Spleen (tissue), 11 donors: ENCODE measurements around the gene SMG9. TPM values are rescaled to one million over a fixed set of nuclear protein-coding genes. Genes with fewer than 3 reads are reported as not detected.

ENCODE experiments used
- DNase-seq: peaks from one replicate; pipeline ENCODE4 v3.0.0-alpha.2; 2020
- H3K27ac ChIP-seq, 8 donors: fragments of 200-600 bp; sonication (generic) in 7 of 8; 1 replicate in 4 of 8; 2 replicates in 4 of 8; pipeline versions ENCODE4 v1.5.0 to v1.8.0; 2016 to 2021; ENCODE audit warnings: inconsistent platforms in 4 of 8, mild to moderate bottlenecking in 4 of 8, moderate library complexity in 1 of 8
- H3K27me3 ChIP-seq, 7 donors: fragments of 200-600 bp; sonication (generic) in 6 of 7; replicated peaks in 1 of 7; 1 replicate in 4 of 7; 2 replicates in 3 of 7; pipeline versions ENCODE4 v1.5.0 to v1.8.0; 2016 to 2021; ENCODE audit warnings: inconsistent platforms in 3 of 7, mild to moderate bottlenecking in 1 of 7
- H3K36me3 ChIP-seq, 6 donors: fragments of 200-600 bp; sonication (generic) in 5 of 6; 1 replicate in 4 of 6; 2 replicates in 2 of 6; pipeline versions ENCODE4 v1.5.0 to v1.8.0; 2016 to 2021; ENCODE audit warnings: inconsistent platforms in 2 of 6
- H3K4me1 ChIP-seq, 6 donors: fragments of 200-600 bp; sonication (generic) in 5 of 6; 1 replicate in 3 of 6; 2 replicates in 3 of 6; pipeline versions ENCODE4 v1.5.0 to v1.8.0; 2016 to 2021; ENCODE audit warnings: inconsistent platforms in 3 of 6
- H3K4me3 ChIP-seq, 8 donors: fragments of 200-600 bp; sonication (generic) in 7 of 8; 1 replicate in 4 of 8; 2 replicates in 4 of 8; pipeline versions ENCODE4 v1.5.0 to v1.8.0; 2016 to 2021; ENCODE audit warnings: inconsistent platforms in 4 of 8, mild to moderate bottlenecking in 4 of 8, moderate library complexity in 2 of 8
- H3K9me3 ChIP-seq, 8 donors: fragments of 200-600 bp; sonication (generic) in 7 of 8; 1 replicate in 4 of 8; 2 replicates in 4 of 8; pipeline versions ENCODE4 v1.5.0 to v1.8.0; 2016 to 2021; ENCODE audit warnings: inconsistent platforms in 4 of 8
- POLR2A ChIP-seq, 3 donors: fragments of 450-650 bp; IDR thresholded peaks; one replicate each; pipeline ENCODE4 v1.5.1; 2017; ENCODE audit warnings: antibody characterized with exemption in 3 of 3, mild to moderate bottlenecking in 1 of 3
- POLR2AphosphoS5 ChIP-seq, 3 donors: sonication (generic); formaldehyde crosslinking; IDR thresholded peaks; one replicate each; pipeline ENCODE4 v1.5.1; 2017; ENCODE audit warnings: antibody characterized with exemption in 3 of 3
- WGBS, 5 donors: extraction: QIAGEN DNeasy Blood & Tissue Kit in 3 of 5; methylation state at CpG; one replicate each; pipeline versions ENCODE4 v1.1.5 to v1.1.7; 2013 to 2018; 5-methylcytosine and 5-hydroxymethylcytosine counted together
- intact Hi-C: fragments of 100-400 bp; cut with DNase I; formaldehyde crosslinking; loops from one replicate; pipeline ENCODE4 v1.15.0; 2023; ENCODE audit warnings: low total_unique reads
- polyA plus RNA-seq, 3 donors: library from polyadenylated mRNA; stranded (reverse); fragments of 200-250 nt; gene quantifications; one replicate each; pipeline ENCODE4 v1.2.1, GENCODE V29; 2013
- total RNA-seq, 7 donors: library from RNA; depleted of rRNA in 3 of 7; stranded (reverse); fragments of >200 nt in 3 of 7; fragmentation: NEBNext Ultra II Directional in 4 of 7; extraction: Animal tissue kit (Norgen Biotek cat#: 25700) in 4 of 7; gene quantifications; one replicate each; pipeline versions ENCODE4 v1.1.0 to v1.2.1, GENCODE V29; 2016 to 2021
- TF ChIP-seq, protein P1 (sequence below), 11 experiments: fragments of 200-600 bp in 7 of 11; fragments of 450-650 bp in 4 of 11; sonication (generic) in 4 of 11; IDR thresholded peaks in 8 of 11; conservative IDR thresholded peaks in 3 of 11; 1 replicate in 7 of 11; 2 replicates in 4 of 11; pipeline versions ENCODE4 v1.4.0 to v1.8.0; 2016 to 2021; ENCODE audit warnings: antibody characterized with exemption in 11 of 11, inconsistent platforms in 4 of 11, mild to moderate bottlenecking in 1 of 11
- donor health status: healthy with polysubstance abuse.
- donor health status: DM: no; HTN: no; CAD: no; lungs with moderate emphysema.
- donor health status: DM: no; HTN: no; CAD: no.
- donor health status: Bipolar disorder and iron deficiency.
- donor health status: healthy.
- donor health status: DM: no; HTN: no; CAD: no.
- donor health status: DM: yes; HTN: yes; CAD: no.

The SMG9 gene
- total and polyA plus RNA-seq, 10 donors = 30.9 to 65.9 (median 45.2) TPM

DNA sequence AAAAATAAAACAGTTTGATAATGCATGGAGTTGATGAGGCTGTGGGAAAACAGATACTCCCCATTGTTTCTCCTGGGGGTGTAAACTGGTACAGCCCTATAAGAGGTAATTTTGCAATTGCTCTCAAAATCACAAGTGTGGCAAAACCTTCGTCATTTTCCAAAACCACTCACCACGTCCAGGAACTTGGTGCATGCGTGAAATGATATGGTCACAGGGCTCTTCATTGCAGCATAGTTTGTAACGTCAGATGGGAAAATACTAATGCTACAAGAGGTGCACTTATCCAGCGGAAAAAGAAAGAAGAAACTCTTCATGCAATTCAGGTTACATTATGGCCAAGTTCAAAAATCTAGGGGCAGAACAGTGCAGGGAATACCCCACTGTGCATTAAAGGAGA lies 72.9 kb downstream of the SMG9 start:
- Histone ChIP-seq H3K27me3 (no peaks in the 10 kb centered on the region), H3K4me3 (no peak overlapping the region), H3K27ac (peak overlapping the region in 1 of 8 donors; percentile 34), H3K36me3 (no peaks in the 10 kb centered on the region), H3K4me1 (peaks cover 0 to 12% (median 0%) of the 10 kb centered on the region in 6 donors), H3K9me3 (no peaks in the 10 kb centered on the region)
- intact Hi-C loops = no loop called here
- no peak for TF ChIP-seq POLR2A (IDR thresholded peaks at IDR 0.05)
- TF ChIP-seq POLR2AphosphoS5 (IDR thresholded peaks at IDR 0.05) = peak in 1 of 3 donors; percentile 14
- 52 to 73% (median 65%) methylated on average over 5 of the region's 5 CpGs for WGBS, 5 donors
- no peak for DNase-seq

DNA sequence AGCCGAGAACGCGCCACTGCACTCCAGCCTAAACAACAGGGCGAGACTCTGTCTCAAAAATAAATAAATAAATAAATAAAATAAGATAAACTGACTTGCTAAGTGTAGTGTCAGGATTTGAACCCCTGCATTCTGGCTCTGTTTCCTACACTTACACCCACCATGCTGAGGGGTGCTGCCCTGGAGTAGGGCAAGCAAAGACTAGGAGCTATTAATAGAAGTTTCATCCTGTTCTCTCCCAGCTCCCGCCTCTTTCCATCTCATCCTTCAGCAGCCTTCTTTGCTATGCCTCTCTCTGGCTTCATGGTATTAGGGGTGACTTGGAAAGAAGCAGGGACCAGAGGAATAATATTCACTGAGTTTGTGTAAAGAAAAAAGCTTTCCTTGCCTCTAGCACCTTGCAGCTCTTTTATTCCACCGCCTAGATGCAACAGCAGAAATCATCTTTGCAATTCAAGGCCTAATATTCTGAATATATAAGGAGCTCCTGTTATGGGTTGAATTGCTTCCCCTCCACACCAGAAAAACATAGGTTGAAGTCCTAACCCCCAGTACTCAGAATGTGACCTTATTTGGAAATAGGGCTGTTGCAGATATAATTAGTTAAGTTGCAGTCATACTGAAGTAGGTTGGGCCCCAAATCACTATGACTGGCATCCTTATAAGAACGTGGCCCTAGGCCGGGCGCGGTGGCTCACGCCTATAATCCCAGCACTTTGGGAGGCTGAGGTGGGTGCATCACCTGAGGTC lies 76.1 kb downstream of the SMG9 start:
- TF ChIP-seq POLR2A (IDR thresholded peaks at IDR 0.05) = no peak
- TF ChIP-seq, protein P1, sequence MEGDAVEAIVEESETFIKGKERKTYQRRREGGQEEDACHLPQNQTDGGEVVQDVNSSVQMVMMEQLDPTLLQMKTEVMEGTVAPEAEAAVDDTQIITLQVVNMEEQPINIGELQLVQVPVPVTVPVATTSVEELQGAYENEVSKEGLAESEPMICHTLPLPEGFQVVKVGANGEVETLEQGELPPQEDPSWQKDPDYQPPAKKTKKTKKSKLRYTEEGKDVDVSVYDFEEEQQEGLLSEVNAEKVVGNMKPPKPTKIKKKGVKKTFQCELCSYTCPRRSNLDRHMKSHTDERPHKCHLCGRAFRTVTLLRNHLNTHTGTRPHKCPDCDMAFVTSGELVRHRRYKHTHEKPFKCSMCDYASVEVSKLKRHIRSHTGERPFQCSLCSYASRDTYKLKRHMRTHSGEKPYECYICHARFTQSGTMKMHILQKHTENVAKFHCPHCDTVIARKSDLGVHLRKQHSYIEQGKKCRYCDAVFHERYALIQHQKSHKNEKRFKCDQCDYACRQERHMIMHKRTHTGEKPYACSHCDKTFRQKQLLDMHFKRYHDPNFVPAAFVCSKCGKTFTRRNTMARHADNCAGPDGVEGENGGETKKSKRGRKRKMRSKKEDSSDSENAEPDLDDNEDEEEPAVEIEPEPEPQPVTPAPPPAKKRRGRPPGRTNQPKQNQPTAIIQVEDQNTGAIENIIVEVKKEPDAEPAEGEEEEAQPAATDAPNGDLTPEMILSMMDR (IDR thresholded peaks at IDR 0.05 in 8 of 11, conservative IDR thresholded peaks at IDR 0.05 in 3 of 11) = no peak
- TF ChIP-seq POLR2AphosphoS5 (IDR thresholded peaks at IDR 0.05) = no peak
- DNase-seq = no peak
- H3K27ac ChIP-seq = no peak overlapping the region
- no peaks in the 10 kb centered on the region for H3K36me3 ChIP-seq
- H3K9me3 ChIP-seq = no peaks in the 10 kb centered on the region
- no peaks in the 10 kb centered on the region for H3K27me3 ChIP-seq
- H3K4me1 ChIP-seq = peaks cover 0 to 27% (median 7%) of the 10 kb centered on the region in 6 donors
- 89 to 96% (median 90%) methylated on average over 11 of the region's 11 CpGs for WGBS, 5 donors
- H3K4me3 ChIP-seq = no peak overlapping the region
- intact Hi-C loops = no loop called here

Other genes with a start within 250 kb of the SMG9 start
- gene ETHE1, start 227.8 kb downstream of the SMG9 start, total RNA-seq = 10 to 100 TPM; 25.3 to 53.4 (median 34.6) TPM
- 10 to 100 TPM; 20.2 to 42.8 (median 35.3) TPM for gene ETHE1, start 227.8 kb downstream of the SMG9 start, polyA plus RNA-seq
- 1 to 10 TPM in 5 of 7 donors, not detected in 2; 1.0 to 4.3 (median 2.4) TPM for gene ZNF575, start 221.8 kb downstream of the SMG9 start, total RNA-seq
- 1 to 10 TPM in 1 of 3 donors, under 1 TPM in 2; 0.82 to 1.9 (median 0.87) TPM for gene ZNF575, start 221.8 kb downstream of the SMG9 start, polyA plus RNA-seq
- gene XRCC1, start 179.4 kb downstream of the SMG9 start, total RNA-seq = 10 to 100 TPM; 23.6 to 32.0 (median 26.0) TPM
- gene XRCC1, start 179.4 kb downstream of the SMG9 start, polyA plus RNA-seq = 10 to 100 TPM; 16.0 to 19.0 (median 16.4) TPM
- 1 to 10 TPM; 2.0 to 8.7 (median 4.3) TPM for gene PINLYP, start 179.2 kb downstream of the SMG9 start, total RNA-seq
- 10 to 100 TPM in 1 of 3 donors, 1 to 10 TPM in 2; 6.9 to 10.5 (median 9.6) TPM for gene PINLYP, start 179.2 kb downstream of the SMG9 start, polyA plus RNA-seq
- 10 to 100 TPM; 16.5 to 25.9 (median 20.9) TPM for gene IRGQ, start 158.8 kb downstream of the SMG9 start, total RNA-seq
- 1 to 10 TPM; 3.1 to 3.9 (median 3.8) TPM for gene IRGQ, start 158.8 kb downstream of the SMG9 start, polyA plus RNA-seq
- gene ZNF576, start 158.4 kb downstream of the SMG9 start, total RNA-seq = 10 to 100 TPM in 5 of 7 donors, 1 to 10 TPM in 2; 8.1 to 12.9 (median 11.5) TPM
- gene ZNF576, start 158.4 kb downstream of the SMG9 start, polyA plus RNA-seq = 10 to 100 TPM in 1 of 3 donors, 1 to 10 TPM in 2; 6.9 to 14.7 (median 9.8) TPM
- gene SRRM5, start 142.9 kb downstream of the SMG9 start, total RNA-seq = under 1 TPM; 0.32 to 0.94 (median 0.40) TPM
- under 1 TPM; 0.26 to 0.54 (median 0.52) TPM for gene SRRM5, start 142.9 kb downstream of the SMG9 start, polyA plus RNA-seq
- gene ZNF428, start 135.3 kb downstream of the SMG9 start, total RNA-seq = 10 to 100 TPM; 19.9 to 29.4 (median 26.2) TPM
- 10 to 100 TPM; 36.0 to 54.7 (median 51.9) TPM for gene ZNF428, start 135.3 kb downstream of the SMG9 start, polyA plus RNA-seq
- 1 to 10 TPM; 1.8 to 3.5 (median 2.0) TPM for gene CADM4, start 115.1 kb downstream of the SMG9 start, total RNA-seq
- gene CADM4, start 115.1 kb downstream of the SMG9 start, polyA plus RNA-seq = 1 to 10 TPM in 2 of 3 donors, under 1 TPM in 1; 0.89 to 4.7 (median 2.2) TPM
- 10 to 100 TPM; 20.3 to 86.4 (median 41.7) TPM for gene PLAUR, start 84.8 kb downstream of the SMG9 start, total RNA-seq
- 10 to 100 TPM in 1 of 3 donors, 1 to 10 TPM in 2; 7.3 to 12.0 (median 8.7) TPM for gene PLAUR, start 84.8 kb downstream of the SMG9 start, polyA plus RNA-seq
- not detected for gene IRGC, start 38.9 kb downstream of the SMG9 start, total RNA-seq
- gene IRGC, start 38.9 kb downstream of the SMG9 start, polyA plus RNA-seq = not detected
- 10 to 100 TPM; 14.3 to 24.2 (median 21.3) TPM for gene KCNN4, start 26.0 kb upstream of the SMG9 start, total RNA-seq
- gene KCNN4, start 26.0 kb upstream of the SMG9 start, polyA plus RNA-seq = 10 to 100 TPM; 25.3 to 77.6 (median 56.1) TPM
- gene LYPD5, start 47.5 kb upstream of the SMG9 start, total RNA-seq = 10 to 100 TPM in 2 of 7 donors, 1 to 10 TPM in 5; 4.2 to 48.1 (median 7.4) TPM
- gene LYPD5, start 47.5 kb upstream of the SMG9 start, polyA plus RNA-seq = 1 to 10 TPM; 2.1 to 6.6 (median 2.2) TPM
- 10 to 100 TPM in 6 of 7 donors, 1 to 10 TPM in 1; 6.0 to 15.6 (median 11.9) TPM for gene ZNF283, start 72.4 kb upstream of the SMG9 start, total RNA-seq
- gene ZNF283, start 72.4 kb upstream of the SMG9 start, polyA plus RNA-seq = 1 to 10 TPM; 1.1 to 3.0 (median 1.1) TPM
- gene ZNF404, start 129.0 kb upstream of the SMG9 start, total RNA-seq = 1 to 10 TPM; 2.5 to 6.0 (median 3.8) TPM
- gene ZNF404, start 129.0 kb upstream of the SMG9 start, polyA plus RNA-seq = 10 to 100 TPM in 1 of 3 donors, 1 to 10 TPM in 2; 8.2 to 10.3 (median 9.1) TPM
- 10 to 100 TPM; 12.9 to 24.5 (median 16.2) TPM for gene ZNF45, start 180.3 kb upstream of the SMG9 start, total RNA-seq
- gene ZNF45, start 180.3 kb upstream of the SMG9 start, polyA plus RNA-seq = 1 to 10 TPM; 3.9 to 6.1 (median 5.4) TPM
- 1 to 10 TPM; 3.4 to 8.7 (median 6.3) TPM for gene ZNF221, start 196.3 kb upstream of the SMG9 start, total RNA-seq
- gene ZNF221, start 196.3 kb upstream of the SMG9 start, polyA plus RNA-seq = under 1 TPM; 0.09 to 0.58 (median 0.29) TPM
- 10 to 100 TPM in 5 of 7 donors, 1 to 10 TPM in 2; 9.7 to 18.2 (median 11.8) TPM for gene ZNF155, start 229.2 kb upstream of the SMG9 start, total RNA-seq
- gene ZNF155, start 229.2 kb upstream of the SMG9 start, polyA plus RNA-seq = 1 to 10 TPM; 5.1 to 6.1 (median 5.3) TPM
- gene ZNF230, start 248.0 kb upstream of the SMG9 start, total RNA-seq = 10 to 100 TPM in 2 of 7 donors, 1 to 10 TPM in 5; 7.9 to 15.2 (median 8.9) TPM
- 1 to 10 TPM; 2.4 to 3.0 (median 2.7) TPM for gene ZNF230, start 248.0 kb upstream of the SMG9 start, polyA plus RNA-seq